Brain pericyte (primary cell): ENCODE data around the gene FAM114A1.

Experiments used
- DNase-seq: peaks from one replicate; pipeline ENCODE4 v3.0.0-alpha.2; 2012; ENCODE audit warnings: low read depth, low spot score

Gene FAM114A1

GRCh38 chr4:38867478-38868058 is at the start of gene FAM114A1:
TSS of gene FAM114A1 (plus strand) at chr4:38867806. CDS start at chr4:38878079, 10,273 bp downstream.
- DNase-seq = peak; percentile 40

- DNase-seq = no peak
Observed at GRCh38 chr4:38818441-38818976, 49.1 kb upstream of the FAM114A1 start.

GRCh38 chr4:38819569-38819968 is 48.0 kb upstream of the FAM114A1 start:
- DNase-seq = no peak

- no peak for DNase-seq
Observed at GRCh38 chr4:38820329-38821061, 47.1 kb upstream of the FAM114A1 start.

- DNase-seq = no peak
Observed at GRCh38 chr4:38821739-38822138, 45.9 kb upstream of the FAM114A1 start.

GRCh38 chr4:38822748-38823303 is 44.8 kb upstream of the FAM114A1 start:
- DNase-seq = no peak

- DNase-seq = no peak
Observed at GRCh38 chr4:38823766-38824165, 43.8 kb upstream of the FAM114A1 start.

- DNase-seq = no peak
Observed at GRCh38 chr4:38829237-38829636, 38.4 kb upstream of the FAM114A1 start.

- no peak for DNase-seq
Observed at GRCh38 chr4:38831653-38832052, 36.0 kb upstream of the FAM114A1 start.

- DNase-seq = no peak
Observed at GRCh38 chr4:38832206-38832605, 35.4 kb upstream of the FAM114A1 start.

GRCh38 chr4:38832624-38833528 is 34.7 kb upstream of the FAM114A1 start:
- DNase-seq = no peak

GRCh38 chr4:38834570-38834969 is 33.0 kb upstream of the FAM114A1 start:
- DNase-seq = no peak

- DNase-seq = no peak
Observed at GRCh38 chr4:38837334-38837733, 30.3 kb upstream of the FAM114A1 start.

GRCh38 chr4:38837849-38838248 is 29.8 kb upstream of the FAM114A1 start:
- no peak for DNase-seq

- DNase-seq = no peak
Observed at GRCh38 chr4:38842994-38843393, 24.6 kb upstream of the FAM114A1 start.

- DNase-seq = no peak
Observed at GRCh38 chr4:38846015-38846414, 21.6 kb upstream of the FAM114A1 start.

- no peak for DNase-seq
Observed at GRCh38 chr4:38855466-38855865, 12.1 kb upstream of the FAM114A1 start.

GRCh38 chr4:38856046-38856445 is 11.6 kb upstream of the FAM114A1 start:
- no peak for DNase-seq

- DNase-seq = no peak
Observed at GRCh38 chr4:38856524-38857337, 10.9 kb upstream of the FAM114A1 start, which contains the start of gene TLR6. TSS of gene TLR6 (minus strand) at chr4:38856817. CDS start at chr4:38829473, 27,344 bp downstream.

- DNase-seq = peak; percentile 82
Observed at GRCh38 chr4:38857354-38858096, 10.1 kb upstream of the FAM114A1 start.
